HG02870 (cell line): ENCODE results near the gene GRIN2A.

Experiments
- ATAC-seq: cut with Tn5 transposase; IDR thresholded peaks from one replicate; pipeline ENCODE4 v1.9.1; 2021; ENCODE audit warnings: mild to moderate bottlenecking, moderate library complexity; ENCODE audit not compliant: unreplicated experiment

The GRIN2A gene

DNA sequence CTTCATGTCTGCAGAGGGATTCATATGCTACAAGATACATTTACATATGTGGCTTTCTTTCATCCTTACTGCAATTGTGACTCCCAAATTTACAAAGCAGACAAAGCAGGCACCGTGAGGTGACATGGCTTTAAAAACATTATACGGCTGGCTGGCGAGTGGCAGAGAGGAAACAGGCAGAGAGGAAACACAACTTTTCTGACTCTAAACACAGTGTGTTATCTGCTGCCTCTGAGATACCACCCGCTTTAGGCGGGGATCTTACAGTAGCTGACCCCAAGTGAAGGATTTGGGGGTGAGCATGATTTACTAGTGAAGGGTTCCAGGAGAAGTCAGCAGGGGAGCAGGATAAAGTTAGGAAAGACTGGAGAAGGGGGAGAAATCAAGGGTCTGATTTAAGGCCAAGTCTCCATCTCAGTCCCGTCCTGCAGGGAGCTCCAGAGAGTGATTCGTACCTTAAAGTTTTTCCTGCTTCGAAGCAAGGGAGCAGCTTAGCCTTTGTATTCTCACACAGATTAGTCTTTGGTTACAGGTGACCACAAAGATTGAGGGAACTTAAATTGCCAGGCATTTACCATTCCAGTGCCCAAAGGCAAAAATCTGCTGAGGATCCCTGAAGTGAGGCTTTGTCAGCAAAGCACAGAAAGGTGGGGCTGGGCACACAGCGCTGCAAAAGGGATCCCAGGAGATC, 355.0 kb downstream of the GRIN2A start:
- ATAC-seq = no peak

DNA sequence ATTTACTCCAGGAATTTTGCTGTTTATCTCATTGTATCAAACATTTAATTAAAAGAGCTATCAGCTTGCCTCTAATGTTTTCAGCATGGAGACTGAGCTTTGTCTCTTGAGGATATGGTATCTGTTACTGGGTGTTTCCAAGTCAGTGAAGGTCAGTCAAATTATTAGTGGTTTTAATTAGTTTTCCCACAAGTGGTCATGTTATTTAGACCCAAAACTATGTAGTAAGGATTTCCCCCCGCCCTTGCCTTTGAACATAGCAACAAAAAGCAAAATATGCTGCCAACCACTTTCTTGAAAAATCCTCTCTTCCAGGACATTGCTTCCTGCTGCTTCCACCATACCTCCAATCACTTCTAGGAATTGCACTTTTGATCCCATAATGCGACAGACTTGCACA, 355.6 kb downstream of the GRIN2A start:
- no peak for ATAC-seq

DNA sequence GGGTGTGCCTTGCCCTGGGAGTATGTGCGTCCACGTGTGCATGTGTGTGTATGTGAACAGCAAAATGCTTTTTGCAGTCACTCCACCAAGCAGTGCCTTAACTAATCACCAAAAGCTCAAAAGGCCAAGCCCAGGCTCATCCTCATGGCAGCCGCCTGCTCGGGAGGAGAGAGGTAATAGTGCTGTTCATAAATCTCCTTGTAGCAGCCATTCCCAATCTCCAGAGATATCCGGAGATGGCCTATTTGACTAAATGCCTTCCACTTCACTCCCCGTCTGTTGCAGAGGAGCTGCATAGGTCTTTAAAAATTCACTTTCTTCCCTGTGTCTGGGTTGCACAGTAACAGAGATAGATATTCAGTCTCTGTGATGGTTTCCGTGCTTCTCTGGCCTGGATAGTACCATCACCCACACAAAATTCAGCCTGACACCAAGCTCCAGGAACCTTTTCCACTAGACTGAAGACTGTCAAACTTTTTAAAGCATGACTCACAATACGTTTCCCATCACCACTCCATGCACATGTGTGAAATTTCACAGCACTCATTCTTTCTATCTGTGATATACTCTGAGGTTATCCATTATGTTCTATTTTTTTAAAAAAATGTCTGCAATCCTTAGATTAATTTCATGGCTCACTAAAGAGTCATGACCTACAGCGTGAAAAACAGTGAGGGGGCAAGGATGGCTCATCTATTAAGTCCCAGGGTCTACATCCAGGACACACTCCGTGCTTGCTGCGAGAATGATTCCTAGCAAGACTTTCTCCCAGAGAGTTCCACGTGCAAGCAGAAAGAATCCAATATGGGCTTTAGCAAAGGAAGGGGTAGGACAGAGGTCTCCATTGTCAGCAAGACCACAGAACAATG, 357.8 kb downstream of the GRIN2A start:
- ATAC-seq = no peak

DNA sequence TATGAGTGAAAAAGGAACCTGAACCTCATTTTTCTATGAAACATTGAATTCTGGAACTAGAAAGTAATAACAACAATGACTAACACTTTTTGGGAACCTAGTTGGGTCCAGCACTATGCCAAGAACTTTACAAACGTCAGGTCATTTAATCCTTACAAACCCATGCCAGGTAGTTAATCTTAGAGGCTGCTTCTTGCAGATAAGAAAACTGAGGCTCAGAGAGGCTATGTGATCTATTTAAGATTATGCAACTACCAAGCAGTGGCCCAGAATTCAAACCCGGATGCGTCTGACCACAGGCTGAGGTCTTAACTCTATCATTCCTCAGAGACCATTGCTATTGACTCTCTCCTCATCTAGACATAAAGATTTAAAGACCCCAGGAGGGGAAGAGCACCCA, 358.7 kb downstream of the GRIN2A start:
- ATAC-seq = no peak

DNA sequence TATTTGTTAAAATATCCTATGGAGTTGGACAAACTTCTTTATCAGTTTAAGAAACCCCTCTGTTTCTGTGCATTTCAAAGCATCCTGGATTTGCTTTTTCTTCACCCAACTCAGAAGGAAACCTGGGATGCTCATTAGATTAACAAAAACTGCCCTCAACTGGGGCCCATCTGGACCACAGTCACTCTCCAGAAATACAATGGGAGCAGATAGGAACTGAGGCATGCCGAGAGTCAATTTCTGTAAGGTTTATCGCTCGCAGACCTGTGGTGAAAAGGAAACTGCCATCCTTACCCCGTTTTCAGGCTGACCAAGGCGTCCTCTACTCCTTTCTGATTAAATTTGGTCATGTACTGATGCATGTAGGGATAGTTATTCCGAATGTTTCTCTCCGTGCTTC, 360.3 kb downstream of the GRIN2A start:
- ATAC-seq = no peak

DNA sequence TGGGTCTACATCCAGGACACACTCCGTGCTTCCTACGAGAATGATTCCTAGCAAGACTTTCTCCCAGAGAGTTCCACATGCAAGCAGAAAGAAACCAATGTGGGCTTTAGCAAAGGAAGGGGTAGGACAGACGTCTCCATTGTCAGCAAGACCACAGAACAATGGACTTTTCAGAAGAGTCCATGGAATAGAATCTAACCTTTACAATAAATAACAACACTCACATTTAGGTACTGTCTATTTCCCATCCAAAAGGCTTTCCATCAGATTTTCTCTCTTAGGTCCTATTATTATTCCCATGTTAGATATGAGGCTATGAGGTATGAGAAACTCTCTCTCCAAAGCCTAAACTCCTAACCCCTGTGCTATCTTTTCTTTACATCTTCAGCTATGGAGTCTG, 360.9 kb downstream of the GRIN2A start:
- no peak for ATAC-seq

DNA sequence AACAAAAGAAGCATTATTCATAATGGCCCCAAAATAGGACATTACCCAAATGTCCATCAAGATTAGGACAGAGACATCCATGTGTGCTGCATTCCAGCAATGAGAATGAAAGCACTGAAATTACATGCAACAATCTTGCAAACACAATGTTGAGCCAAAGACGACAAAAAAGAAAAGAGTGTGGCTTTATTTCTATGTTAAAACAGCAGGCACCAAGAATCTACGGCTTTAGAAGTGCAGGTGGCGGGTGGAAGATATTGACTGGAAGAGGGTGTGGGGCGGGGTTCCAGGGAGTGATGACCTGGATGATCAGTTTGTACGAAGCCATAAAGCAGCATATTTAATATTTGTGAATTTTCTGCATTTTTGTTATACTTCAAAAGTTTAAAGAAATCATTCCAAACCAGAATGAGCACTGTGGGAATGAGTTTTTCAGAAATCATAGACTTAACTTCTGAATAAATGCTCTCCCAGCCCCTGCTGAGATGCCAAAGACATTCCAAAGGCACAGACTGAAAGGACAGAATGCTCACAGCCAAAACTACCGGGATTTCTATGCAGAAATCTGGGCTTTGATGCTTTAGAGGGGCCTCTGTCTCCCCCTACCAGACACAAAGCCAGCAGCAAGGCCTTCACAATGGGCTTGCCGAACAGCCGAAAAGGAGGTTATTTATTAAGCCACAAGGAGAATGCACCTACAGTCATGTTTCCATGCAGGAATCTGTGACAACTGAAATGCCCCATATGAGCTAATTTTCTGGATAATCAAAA, 361.6 kb downstream of the GRIN2A start:
- no peak for ATAC-seq

DNA sequence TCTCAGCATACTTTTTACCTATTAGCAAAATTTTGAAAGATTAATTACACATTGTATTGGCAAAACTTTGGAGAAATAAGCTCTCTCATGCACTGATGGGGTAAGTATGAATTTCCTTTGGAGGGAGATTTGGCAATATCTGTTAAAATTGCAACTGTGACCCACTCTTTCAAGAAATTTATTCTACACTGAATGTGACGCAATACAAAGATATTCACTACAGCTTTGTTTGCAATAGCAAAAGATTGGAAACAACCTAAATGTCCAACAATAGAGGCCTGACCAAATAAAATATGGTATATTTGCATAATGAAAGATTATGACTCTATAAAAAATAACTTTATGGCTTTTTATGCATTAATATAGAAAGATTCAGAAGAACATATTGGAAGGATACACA, 363.5 kb downstream of the GRIN2A start:
- ATAC-seq = no peak

DNA sequence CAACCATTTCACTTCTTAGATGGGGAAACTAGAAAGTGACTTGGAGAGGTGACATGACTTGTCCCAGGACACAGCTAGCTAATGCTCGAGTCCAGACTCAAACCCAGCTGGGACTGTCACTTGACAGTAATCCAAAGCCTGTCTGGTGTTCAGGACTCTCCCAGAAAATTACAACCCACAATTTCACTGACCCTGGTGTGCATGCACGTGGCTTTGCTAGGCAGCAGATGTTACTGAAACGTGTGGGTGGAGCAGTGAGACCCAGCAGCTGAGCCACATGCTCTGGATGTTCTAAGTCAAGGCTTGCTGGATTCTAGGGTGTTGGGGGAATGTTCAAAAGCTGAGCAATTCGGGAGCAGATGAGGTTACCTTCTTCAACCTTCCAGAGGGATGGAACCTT, 364.6 kb downstream of the GRIN2A start:
- no peak for ATAC-seq

DNA sequence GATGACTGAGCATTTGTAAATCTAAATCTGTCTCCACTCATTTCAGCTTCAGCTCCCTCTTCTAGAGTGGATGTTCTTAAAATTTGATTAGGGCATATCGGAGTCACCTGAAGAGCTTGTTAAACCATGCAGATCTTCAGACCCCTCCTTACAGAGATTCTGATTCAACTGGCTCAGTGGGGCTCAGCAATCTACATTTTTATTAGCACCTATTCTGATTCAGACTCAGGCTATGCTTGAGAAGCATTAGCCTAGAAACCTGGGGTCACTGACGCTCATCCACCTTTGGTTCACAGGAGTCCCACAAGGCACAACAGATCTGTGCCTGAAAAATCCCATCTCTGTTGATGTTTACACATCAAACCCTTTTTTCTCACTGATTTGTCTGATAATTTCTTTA, 365.6 kb downstream of the GRIN2A start:
- ATAC-seq = no peak

DNA sequence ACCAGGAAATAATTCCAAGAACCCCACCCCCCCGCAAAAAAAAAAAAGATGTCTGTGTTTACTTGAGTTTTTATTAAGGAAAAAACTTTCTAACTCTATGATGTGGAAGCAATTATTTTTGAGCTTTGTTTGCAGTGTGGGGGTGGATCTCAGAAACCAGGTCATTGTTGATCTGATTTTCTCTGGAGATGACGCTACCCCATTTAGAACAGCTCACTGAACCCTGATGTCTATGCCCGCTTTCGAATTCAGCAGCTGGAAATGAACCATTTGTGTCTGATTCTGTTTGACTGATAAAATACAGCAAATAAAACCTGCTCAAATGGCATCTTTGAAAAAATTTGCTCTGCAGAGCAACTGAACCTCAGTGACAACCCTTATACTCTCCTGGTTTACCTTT, 368.6 kb downstream of the GRIN2A start:
- no peak for ATAC-seq

DNA sequence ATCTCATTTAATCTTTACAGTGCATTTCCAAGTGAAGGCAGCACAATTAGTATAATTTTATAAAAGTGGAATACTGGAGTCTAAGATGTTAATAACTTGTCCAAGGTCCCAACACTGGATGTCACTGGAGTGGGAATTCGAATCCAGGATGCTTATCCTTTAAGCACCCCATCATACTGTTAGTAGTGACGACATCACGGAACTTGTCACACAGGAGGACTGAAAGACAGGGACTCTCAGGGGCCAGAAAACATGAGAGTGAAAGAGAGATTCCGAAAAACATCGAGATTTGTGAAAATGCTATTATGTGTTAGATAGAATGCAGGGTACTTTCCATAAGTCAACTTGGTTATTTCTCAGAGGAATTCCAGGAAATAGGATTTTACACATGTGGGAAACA, 374.0 kb downstream of the GRIN2A start:
- no peak for ATAC-seq

DNA sequence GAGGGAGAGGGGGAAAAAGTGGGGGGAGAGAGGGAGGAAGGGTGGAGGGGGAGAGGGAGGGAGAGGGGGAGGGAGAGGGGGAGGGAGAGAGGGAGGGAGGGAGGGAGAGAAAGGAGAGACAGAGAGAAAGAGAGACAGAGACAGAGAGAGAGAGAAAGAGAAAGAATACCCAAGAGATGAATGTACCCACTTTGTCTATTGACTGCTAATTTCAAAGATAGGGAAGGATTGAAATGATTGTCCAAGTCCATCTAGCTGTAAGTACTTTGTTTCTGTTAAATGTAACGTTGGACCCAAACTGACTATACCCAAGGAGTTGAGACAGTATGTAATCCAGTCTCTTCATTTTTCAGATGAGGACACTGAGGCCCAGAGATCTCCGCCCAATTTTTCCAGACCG, 374.9 kb downstream of the GRIN2A start:
- no peak for ATAC-seq

DNA sequence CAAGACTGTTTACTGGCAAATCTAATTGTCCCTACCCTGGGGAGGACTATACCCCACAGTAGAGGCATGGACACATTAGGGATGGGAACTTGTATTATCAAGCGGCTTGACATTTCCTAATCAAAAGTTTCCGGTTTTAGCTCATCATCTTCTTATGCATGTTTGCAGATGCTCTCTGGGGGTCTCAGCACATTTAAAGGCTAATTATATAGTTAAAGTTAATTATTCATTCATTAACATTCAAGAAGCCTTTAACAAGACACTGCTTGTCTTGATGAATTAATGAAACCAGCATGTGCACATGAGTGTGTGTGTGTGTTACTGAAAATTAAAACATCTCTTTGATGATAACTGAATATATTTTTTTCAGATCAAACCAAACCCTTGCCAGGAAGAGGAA, 377.1 kb downstream of the GRIN2A start:
- ATAC-seq = no peak

DNA sequence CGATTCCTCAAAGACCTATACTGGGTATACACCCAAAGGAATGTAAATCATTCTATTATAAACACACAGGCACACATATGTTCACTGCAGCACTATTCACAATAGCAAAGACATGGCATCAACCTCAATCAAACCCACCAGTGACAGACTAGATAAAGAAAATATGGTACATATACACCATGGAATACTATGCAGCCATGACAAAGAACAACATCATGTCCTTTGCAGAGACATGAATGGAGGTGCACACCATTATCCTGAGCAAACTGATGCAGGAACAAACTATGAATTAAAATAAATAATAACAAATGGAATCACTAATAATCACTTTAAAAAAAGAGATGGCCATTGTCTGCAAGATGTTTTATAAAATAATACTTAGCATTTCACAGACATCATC, 380.1 kb downstream of the GRIN2A start:
- no peak for ATAC-seq

DNA sequence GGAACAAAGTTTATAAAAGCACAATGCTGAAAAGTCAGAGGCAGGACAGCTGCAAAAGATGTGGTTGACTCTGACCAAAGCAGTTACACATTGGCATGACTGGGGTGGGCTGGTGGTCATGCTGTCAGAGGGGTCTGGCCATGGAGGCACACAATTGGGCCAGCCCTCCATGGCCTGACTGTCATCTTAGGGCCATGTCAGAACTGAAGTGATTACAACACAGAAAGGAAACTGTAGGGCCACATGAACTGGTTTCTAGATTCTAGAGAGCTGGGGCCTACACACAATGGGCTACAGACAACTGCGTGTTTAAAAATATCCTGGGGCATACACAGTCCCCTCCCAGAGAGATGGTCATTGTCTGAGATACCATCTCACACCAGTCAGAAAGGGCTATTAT, 380.6 kb downstream of the GRIN2A start:
- ATAC-seq = no peak

DNA sequence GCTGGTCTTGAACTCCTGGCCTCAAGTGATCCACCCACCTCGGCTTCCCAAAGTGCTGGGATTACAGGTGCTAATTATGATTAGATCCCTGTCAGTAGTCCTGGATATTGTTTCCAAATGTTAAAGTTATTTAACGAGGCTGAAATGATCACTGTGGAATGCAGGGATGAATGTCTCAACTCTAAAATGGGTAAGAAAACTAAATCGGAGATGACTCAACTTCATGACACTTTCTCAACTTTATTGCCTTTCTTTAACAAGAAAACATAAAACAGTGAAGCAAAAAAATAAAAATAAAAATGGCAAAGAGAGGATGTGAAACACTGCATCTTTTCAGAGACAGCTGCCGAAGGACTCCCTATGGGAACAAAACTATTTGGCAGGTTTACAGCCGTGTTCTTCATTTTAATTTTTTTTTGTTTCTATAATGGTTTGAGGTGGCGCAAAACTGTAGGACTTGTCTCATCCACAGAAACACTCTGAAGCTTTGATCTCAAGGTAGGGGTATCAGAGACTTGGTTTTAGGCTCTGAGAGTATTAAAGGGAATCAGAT, 382.0 kb downstream of the GRIN2A start:
- ATAC-seq = no peak

DNA sequence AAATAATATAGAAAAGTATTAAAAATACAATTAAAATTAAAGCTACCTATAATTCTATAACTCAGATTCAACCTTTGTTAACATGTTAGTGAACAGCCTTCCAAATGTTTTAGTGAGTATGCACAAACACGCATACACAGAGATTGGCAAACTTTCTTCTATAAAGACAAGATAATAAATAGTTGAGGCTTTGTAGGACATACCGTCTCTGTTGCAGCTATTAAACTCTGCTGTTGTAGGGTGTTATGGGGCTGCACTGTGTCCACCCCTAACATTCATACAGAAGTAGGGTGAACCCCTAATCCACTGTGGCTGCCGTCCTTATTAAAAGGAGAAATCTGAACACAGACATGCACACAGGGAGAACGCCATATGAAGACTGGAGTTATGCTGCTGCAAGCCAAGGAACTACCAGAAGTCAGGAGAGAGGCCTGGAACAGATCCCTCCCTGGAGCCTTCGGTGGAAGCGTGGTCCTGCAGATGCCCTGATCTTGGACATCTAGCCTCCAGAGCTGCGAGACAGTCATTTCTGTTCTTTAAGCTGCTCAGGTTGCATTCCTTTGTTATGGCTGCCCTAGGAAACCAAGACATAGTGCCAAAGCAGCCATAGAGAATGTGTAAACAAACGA, 383.2 kb downstream of the GRIN2A start:
- ATAC-seq = no peak

DNA sequence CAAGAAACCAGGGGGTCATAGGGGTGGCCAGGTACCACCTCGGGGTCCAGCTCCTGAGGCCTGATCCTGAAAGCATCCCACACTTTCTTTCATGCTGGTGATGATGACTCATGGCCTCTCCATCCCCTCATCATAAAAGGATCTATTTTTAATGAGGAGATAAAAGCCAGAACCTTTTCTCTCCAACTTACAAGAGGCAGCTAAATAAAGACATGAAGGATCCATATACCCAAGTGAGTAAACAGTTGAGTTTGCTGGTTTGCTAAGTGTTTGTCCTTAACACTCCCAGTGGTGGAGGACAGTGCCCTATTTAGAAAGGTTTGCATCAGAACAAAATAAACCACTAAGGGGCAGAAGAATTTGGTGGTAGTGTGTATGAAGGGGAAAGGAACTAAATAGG, 383.8 kb downstream of the GRIN2A start:
- no peak for ATAC-seq

DNA sequence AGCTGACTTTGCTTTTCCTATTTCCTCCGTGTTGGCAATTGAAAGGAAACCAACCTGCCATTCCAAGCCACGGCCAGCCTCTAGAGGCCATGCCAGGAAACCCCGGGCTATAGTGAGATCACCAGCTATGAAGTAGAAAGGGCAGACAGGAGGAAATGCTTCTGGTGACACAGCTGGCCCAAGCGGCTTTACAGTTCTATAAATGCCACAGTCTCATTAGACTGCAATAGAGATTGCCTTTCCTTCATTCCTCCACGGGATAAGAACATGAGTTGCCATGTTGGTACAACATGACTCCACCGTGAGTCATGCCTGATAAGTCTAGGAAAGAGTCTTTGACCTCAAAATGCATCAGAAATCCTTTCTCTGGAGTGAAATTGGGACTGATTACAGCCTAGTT, 384.9 kb downstream of the GRIN2A start:
- no peak for ATAC-seq

DNA sequence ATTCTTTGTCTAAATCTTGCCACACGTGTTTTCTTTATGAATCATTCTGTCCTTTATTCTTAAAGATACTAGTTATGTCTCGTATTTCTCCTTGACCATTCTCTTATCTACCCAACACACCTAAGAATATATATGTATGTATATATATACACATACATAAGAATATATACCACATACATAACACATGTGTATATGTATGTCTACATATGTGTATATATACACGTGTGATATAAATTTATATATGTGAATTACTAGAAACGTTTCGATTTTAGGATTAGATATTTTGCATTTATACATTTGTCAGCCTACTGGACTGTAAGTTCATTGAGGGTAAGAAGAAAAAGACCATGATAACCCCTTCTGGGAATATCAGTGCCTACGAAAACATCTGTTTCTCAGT, 388.6 kb downstream of the GRIN2A start:
- ATAC-seq = no peak
